Activated T-helper 1 cell treated with anti-CD3 and anti-CD28 coated beads, Interleukin-12 subunit alpha, Interleukin-12 subunit beta, Interleukin-2, Interleukin-4 antibody, amounts not matched to agents 30 ng/mL and 10 ng/mL and 1 ng/mL, durations not matched to agents 14 hours and 24 hours and 36 hours (primary cell): ENCODE results near the gene TMEM266. TPM values are rescaled to one million over a fixed set of nuclear protein-coding genes. Genes with fewer than 3 reads are reported as not detected.

Source experiments
- DNase-seq: peaks from one replicate; pipeline ENCODE4 v3.0.0; 2021; ENCODE audit warnings: low spot score
- H3K27ac Mint-ChIP-seq: one replicate; pipeline ENCODE4 v1.8.0; 2021; ENCODE audit warnings: mild to moderate bottlenecking, mixed read lengths
- H3K27me3 Mint-ChIP-seq: one replicate; pipeline ENCODE4 v1.8.0; 2022; ENCODE audit warnings: mild to moderate bottlenecking, moderate library complexity, mixed read lengths; ENCODE audit not compliant: insufficient read depth
- H3K36me3 Mint-ChIP-seq: one replicate; pipeline ENCODE4 v1.8.0; 2021; ENCODE audit warnings: low read depth, mixed read lengths
- H3K4me1 Mint-ChIP-seq: one replicate; pipeline ENCODE4 v1.8.0; 2021; ENCODE audit warnings: low read depth, mixed read lengths
- H3K4me3 Mint-ChIP-seq: one replicate; pipeline ENCODE4 v1.8.0; 2021; ENCODE audit warnings: mild to moderate bottlenecking, moderate library complexity, mixed read lengths
- H3K9me3 Mint-ChIP-seq: one replicate; pipeline ENCODE4 v1.8.0; 2021; ENCODE audit warnings: mixed read lengths
- intact Hi-C: fragments of 100-400 bp; cut with micrococcal nuclease; formaldehyde crosslinking; loops from one replicate; pipeline ENCODE4 v1.15.1; 2024
- total RNA-seq: library from RNA; stranded (reverse); gene quantifications from 2 replicates; pipeline ENCODE4 v1.2.3, GENCODE V29; 2022

The TMEM266 gene
- total RNA-seq, 1 donor from 2014 or later = 0.16 TPM

GRCh38 chr15:76075046-76075445 lies 15.3 kb downstream of the TMEM266 start:
- Mint-ChIP-seq H3K4me1 (no peaks in the 10 kb centered on the region), H3K4me3 (no peak overlapping the region), H3K9me3 (no peaks in the 10 kb centered on the region), H3K36me3 (no peaks in the 10 kb centered on the region), H3K27ac (no peak overlapping the region), H3K27me3 (no peaks in the 10 kb centered on the region)
- no peak for DNase-seq
- intact Hi-C loops = no loop called here

DNA sequence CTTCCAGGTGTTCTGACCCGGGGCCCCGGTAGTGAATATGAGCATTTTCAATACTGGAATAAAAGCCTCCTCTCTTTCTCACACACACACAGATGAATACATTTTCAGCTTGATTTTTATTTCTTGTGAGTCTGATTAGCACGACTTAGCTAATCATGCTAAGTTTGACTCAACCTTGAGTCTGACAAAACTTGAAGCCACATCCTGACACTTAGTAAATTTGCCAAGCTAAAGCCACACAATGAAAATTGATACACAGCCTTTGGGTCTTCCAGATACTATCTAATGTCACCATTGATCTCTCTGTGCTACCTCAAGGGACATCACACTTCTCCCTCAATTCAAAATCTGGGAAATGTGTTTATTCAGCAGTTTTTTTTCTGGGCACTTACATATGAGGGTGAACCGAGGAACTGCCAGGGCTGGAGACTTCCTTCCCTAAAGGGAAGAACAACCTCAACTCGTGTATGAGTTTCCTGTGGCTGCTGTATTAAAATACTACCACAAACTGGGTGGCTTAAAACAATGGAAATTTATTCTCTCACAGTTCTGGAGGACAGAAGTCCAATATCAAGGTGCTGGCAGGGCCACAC lies 18.6 kb downstream of the TMEM266 start:
- Mint-ChIP-seq H3K9me3 (no peaks in the 10 kb centered on the region), H3K27ac (no peak overlapping the region), H3K36me3 (no peaks in the 10 kb centered on the region), H3K4me1 (no peaks in the 10 kb centered on the region), H3K4me3 (no peak overlapping the region), H3K27me3 (peaks cover 2% of the 10 kb centered on the region)
- DNase-seq = no peak
- intact Hi-C loops = no loop called here

- Mint-ChIP-seq H3K4me1 (no peaks in the 10 kb centered on the region), H3K4me3 (no peak overlapping the region), H3K9me3 (no peaks in the 10 kb centered on the region), H3K27ac (no peak overlapping the region), H3K36me3 (no peaks in the 10 kb centered on the region), H3K27me3 (peaks cover 18% of the 10 kb centered on the region)
- no peak for DNase-seq
- intact Hi-C loops = no loop called here
Measured at GRCh38 chr15:76084256-76084655, 24.5 kb downstream of the TMEM266 start.

GRCh38 chr15:76098685-76099084 lies 38.9 kb downstream of the TMEM266 start:
- Mint-ChIP-seq H3K27me3 (peaks cover 32% of the 10 kb centered on the region), H3K4me1 (no peaks in the 10 kb centered on the region), H3K9me3 (no peaks in the 10 kb centered on the region), H3K27ac (no peak overlapping the region), H3K4me3 (no peak overlapping the region), H3K36me3 (no peaks in the 10 kb centered on the region)
- no peak for DNase-seq
- intact Hi-C loops = no loop called here

DNA sequence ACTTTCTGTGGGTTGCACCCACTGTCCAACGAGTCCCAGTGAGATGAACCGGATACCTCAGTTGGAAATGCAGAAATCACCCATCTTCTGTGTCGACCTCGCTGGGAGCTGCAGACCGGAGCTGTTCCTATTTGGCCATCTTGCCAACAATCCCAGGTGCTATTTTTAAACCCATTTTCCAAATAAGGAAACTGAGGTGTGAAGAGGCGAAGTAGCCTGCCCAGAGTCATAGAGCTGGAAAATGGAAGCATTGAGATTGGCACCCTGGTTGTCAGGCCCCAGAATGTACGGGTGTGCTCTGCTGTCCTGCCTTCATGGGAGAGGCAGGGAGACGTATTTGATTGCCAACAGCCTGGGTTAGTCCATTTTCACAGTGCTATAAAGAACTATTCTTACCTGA lies 39.6 kb downstream of the TMEM266 start:
- H3K27me3 Mint-ChIP-seq = peaks cover 28% of the 10 kb centered on the region
- H3K36me3 Mint-ChIP-seq = no peaks in the 10 kb centered on the region

GRCh38 chr15:76100361-76100760 lies 40.6 kb downstream of the TMEM266 start:
- H3K36me3 Mint-ChIP-seq = no peaks in the 10 kb centered on the region
- no peak overlapping the region for H3K27ac Mint-ChIP-seq
- intact Hi-C loops = no loop called here
- H3K9me3 Mint-ChIP-seq = no peaks in the 10 kb centered on the region
- DNase-seq = no peak
- H3K27me3 Mint-ChIP-seq = peaks cover 25% of the 10 kb centered on the region
- no peak overlapping the region for H3K4me3 Mint-ChIP-seq
- no peaks in the 10 kb centered on the region for H3K4me1 Mint-ChIP-seq

More for the DNA sequence above, 39.6 kb downstream of the TMEM266 start:
- Mint-ChIP-seq H3K9me3 (no peaks in the 10 kb centered on the region), H3K27ac (no peak overlapping the region), H3K4me3 (no peak overlapping the region), H3K4me1 (no peaks in the 10 kb centered on the region)
- DNase-seq = no peak
- intact Hi-C loops = no loop called here

GRCh38 chr15:76101655-76102054 lies 41.9 kb downstream of the TMEM266 start:
- no peaks in the 10 kb centered on the region for H3K9me3 Mint-ChIP-seq
- H3K36me3 Mint-ChIP-seq = no peaks in the 10 kb centered on the region
- H3K4me1 Mint-ChIP-seq = no peaks in the 10 kb centered on the region
- H3K4me3 Mint-ChIP-seq = no peak overlapping the region
- no peak overlapping the region for H3K27ac Mint-ChIP-seq
- intact Hi-C loops = no loop called here
- no peak for DNase-seq
- H3K27me3 Mint-ChIP-seq = peaks cover 15% of the 10 kb centered on the region

DNA sequence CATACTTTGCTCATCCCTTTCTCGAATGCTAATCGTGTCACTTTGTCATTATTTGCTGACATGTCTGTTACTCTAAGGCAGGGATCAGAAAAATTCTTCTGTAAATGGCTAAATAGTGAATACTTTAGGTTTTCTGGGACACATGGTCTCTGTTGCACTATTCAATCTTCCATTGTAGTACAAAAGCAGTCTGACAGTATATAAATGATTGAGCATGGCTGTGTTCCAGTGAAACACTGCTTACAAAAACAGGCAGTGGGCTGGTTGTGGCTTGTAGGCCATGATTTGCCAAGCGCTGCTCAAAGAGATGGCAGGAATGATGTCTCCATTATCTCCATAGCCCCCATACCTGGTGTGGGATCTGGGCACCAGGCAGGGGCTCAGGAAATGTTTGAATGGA lies 45.6 kb downstream of the TMEM266 start:
- Mint-ChIP-seq H3K9me3 (no peaks in the 10 kb centered on the region), H3K36me3 (no peaks in the 10 kb centered on the region)

DNA sequence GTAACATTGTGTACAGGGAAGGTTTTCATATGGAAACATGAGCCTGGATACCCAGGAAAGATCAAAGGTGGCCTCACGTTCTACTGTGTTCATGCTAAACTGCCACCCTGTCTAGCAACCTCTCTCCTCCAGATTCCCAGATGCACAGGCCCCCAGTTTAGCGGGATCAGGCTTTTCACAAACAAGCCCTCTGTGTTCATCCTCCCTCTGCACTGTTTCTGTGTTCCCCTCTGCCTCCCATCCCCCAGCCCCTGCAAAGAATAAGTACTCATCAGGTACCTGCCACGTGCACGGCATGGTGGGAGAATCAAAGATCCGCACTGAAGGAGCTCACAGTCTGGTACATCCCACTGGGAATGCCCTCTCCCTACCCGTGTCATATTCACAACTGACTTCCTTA lies 46.1 kb downstream of the TMEM266 start:
- intact Hi-C loops = no loop called here

More for the DNA sequence above, 45.6 kb downstream of the TMEM266 start:
- peaks cover 11% of the 10 kb centered on the region for H3K27me3 Mint-ChIP-seq
- H3K4me3 Mint-ChIP-seq = no peak overlapping the region
- no peaks in the 10 kb centered on the region for H3K4me1 Mint-ChIP-seq
- no peak for DNase-seq
- intact Hi-C loops = no loop called here
- H3K27ac Mint-ChIP-seq = no peak overlapping the region

DNA sequence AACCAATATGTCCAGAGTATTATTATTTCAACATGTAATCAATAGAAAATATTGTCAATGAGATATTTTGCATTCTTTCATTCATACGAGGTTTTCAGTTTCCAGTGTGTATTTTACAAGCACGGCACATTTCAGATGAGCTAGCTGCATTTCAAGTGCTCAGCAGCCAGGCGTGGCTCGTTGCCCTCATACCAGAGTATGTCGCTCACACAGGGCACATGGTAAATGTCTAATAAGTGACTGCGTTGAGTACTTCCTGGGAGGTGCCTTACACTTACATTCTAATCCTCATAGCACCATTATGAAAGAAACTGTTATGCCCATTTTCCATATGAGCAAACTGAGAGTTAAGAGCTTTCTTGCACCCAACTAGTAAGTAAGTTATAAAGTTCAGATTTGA lies 47.4 kb downstream of the TMEM266 start:
- Mint-ChIP-seq H3K9me3 (no peaks in the 10 kb centered on the region), H3K36me3 (no peaks in the 10 kb centered on the region), H3K4me1 (no peaks in the 10 kb centered on the region), H3K27me3 (peaks cover 17% of the 10 kb centered on the region), H3K27ac (no peak overlapping the region), H3K4me3 (no peak overlapping the region)
- DNase-seq = no peak
- intact Hi-C loops = no loop called here

More for the DNA sequence above, 46.1 kb downstream of the TMEM266 start:
- H3K4me3 Mint-ChIP-seq = no peak overlapping the region
- no peaks in the 10 kb centered on the region for H3K9me3 Mint-ChIP-seq
- no peaks in the 10 kb centered on the region for H3K4me1 Mint-ChIP-seq
- H3K27ac Mint-ChIP-seq = no peak overlapping the region
- DNase-seq = no peak
- H3K36me3 Mint-ChIP-seq = no peaks in the 10 kb centered on the region
- peaks cover 14% of the 10 kb centered on the region for H3K27me3 Mint-ChIP-seq

GRCh38 chr15:76108021-76108723 lies 48.4 kb downstream of the TMEM266 start:
- Mint-ChIP-seq H3K9me3 (no peaks in the 10 kb centered on the region), H3K27ac (no peak overlapping the region), H3K27me3 (peaks cover 12% of the 10 kb centered on the region), H3K4me1 (no peaks in the 10 kb centered on the region), H3K36me3 (no peaks in the 10 kb centered on the region), H3K4me3 (no peak overlapping the region)
- no peak for DNase-seq
- intact Hi-C loops = no loop called here

GRCh38 chr15:76109046-76109445 lies 49.3 kb downstream of the TMEM266 start:
- H3K36me3 Mint-ChIP-seq = no peaks in the 10 kb centered on the region
- no peak for DNase-seq
- no peak overlapping the region for H3K4me3 Mint-ChIP-seq
- H3K4me1 Mint-ChIP-seq = no peaks in the 10 kb centered on the region
- no peak overlapping the region for H3K27ac Mint-ChIP-seq
- peaks cover 15% of the 10 kb centered on the region for H3K27me3 Mint-ChIP-seq
- no peaks in the 10 kb centered on the region for H3K9me3 Mint-ChIP-seq
- intact Hi-C loops = no loop called here

GRCh38 chr15:76114561-76114960 lies 54.8 kb downstream of the TMEM266 start:
- no peaks in the 10 kb centered on the region for H3K36me3 Mint-ChIP-seq
- H3K4me1 Mint-ChIP-seq = no peaks in the 10 kb centered on the region
- intact Hi-C loops = no loop called here

More at GRCh38 chr15:76114561-76114960, 54.8 kb downstream of the TMEM266 start:
- no peak for DNase-seq
- H3K27me3 Mint-ChIP-seq = peaks cover 14% of the 10 kb centered on the region
- no peaks in the 10 kb centered on the region for H3K9me3 Mint-ChIP-seq
- H3K4me3 Mint-ChIP-seq = no peak overlapping the region
- no peak overlapping the region for H3K27ac Mint-ChIP-seq
